Lower leg skin (tissue), 4 donors: ENCODE results near the gene SNTG2. TPM values are rescaled to one million over a fixed set of nuclear protein-coding genes. Genes with fewer than 3 reads are reported as not detected.
A peak's percentile ranks its signal among the peaks of the same experiment; 100 is the strongest.

Source experiments
- DNase-seq, 2 donors: peaks; one replicate each; pipeline ENCODE4 v3.0.0-alpha.2; 2019; ENCODE audit warnings: low spot score in 2 of 2
- H3K4me3 ChIP-seq: fragments of 200-600 bp; sonication (generic); 2 replicates; pipeline ENCODE4 v1.5.1; 2017; ENCODE audit warnings: mild to moderate bottlenecking, low read depth; ENCODE audit not compliant: poor library complexity, severe bottlenecking
- CTCF ChIP-seq, 3 donors: fragments of 450-650 bp; IDR thresholded peaks; one replicate each; pipeline ENCODE4 v1.5.1; 2016; ENCODE audit warnings: antibody characterized with exemption in 3 of 3, mild to moderate bottlenecking in 3 of 3, moderate library complexity in 2 of 3
- POLR2A ChIP-seq, 2 donors: fragments of 450-650 bp; IDR thresholded peaks; one replicate each; pipeline ENCODE4 v1.6.1; 2016 to 2017; ENCODE audit warnings: antibody characterized with exemption in 2 of 2, mild to moderate bottlenecking in 1 of 2, moderate library complexity in 1 of 2
- WGBS, 2 donors: methylation state at CpG; one replicate each; pipeline ENCODE4 v1.1.5; 2018; 5-methylcytosine and 5-hydroxymethylcytosine counted together
- intact Hi-C: fragments of 100-400 bp; cut with DNase I; formaldehyde crosslinking; loops from one replicate; pipeline ENCODE4 v1.15.0; 2023; ENCODE audit warnings: low total_unique reads
- total RNA-seq, 4 donors: library from RNA; depleted of rRNA; stranded (reverse); fragments of >200 nt; gene quantifications; one replicate each; pipeline ENCODE4 v1.1.0, GENCODE V29; 2016

SNTG2 gene
- total RNA-seq, 4 donors from 2014 or later = 1.4 to 15.3 (median 6.3) TPM

GRCh38 chr2:1318366-1319009 is 367.8 kb downstream of the SNTG2 start:
- intact Hi-C loops = no loop called here

GRCh38 chr2:1319393-1319792 is 368.7 kb downstream of the SNTG2 start:
- intact Hi-C loops = no loop called here
- 89 to 90% methylated on average over 7 of the region's 7 CpGs for WGBS, 2 donors
- H3K4me3 ChIP-seq = no peak overlapping the region

More at GRCh38 chr2:1318366-1319009, 367.8 kb downstream of the SNTG2 start:
- no peak for DNase-seq
- 62 to 66% methylated on average over 19 of the region's 19 CpGs for WGBS, 2 donors
- TF ChIP-seq POLR2A (IDR thresholded peaks at IDR 0.05) (no peak), CTCF (IDR thresholded peaks at IDR 0.05) (no peak)
- H3K4me3 ChIP-seq = no peak overlapping the region

GRCh38 chr2:1321321-1321720 is 370.7 kb downstream of the SNTG2 start:
- DNase-seq = peak in 1 of 2 donors; percentile 75
- H3K4me3 ChIP-seq = no peak overlapping the region
- intact Hi-C loops = no loop called here
- WGBS, 2 donors = 79 to 85% methylated on average over 9 of the region's 9 CpGs
- TF ChIP-seq POLR2A (IDR thresholded peaks at IDR 0.05) (no peak), CTCF (IDR thresholded peaks at IDR 0.05) (no peak)

More at GRCh38 chr2:1319393-1319792, 368.7 kb downstream of the SNTG2 start:
- no peak for DNase-seq
- TF ChIP-seq CTCF (IDR thresholded peaks at IDR 0.05) (no peak), POLR2A (IDR thresholded peaks at IDR 0.05) (no peak)

- no peak overlapping the region for H3K4me3 ChIP-seq
- intact Hi-C loops = no loop called here
- DNase-seq = no peak
- TF ChIP-seq POLR2A (IDR thresholded peaks at IDR 0.05) = no peak
- no peak for TF ChIP-seq CTCF (IDR thresholded peaks at IDR 0.05)
- 93 to 94% methylated on average over 2 of the region's 2 CpGs for WGBS, 2 donors
Observed at GRCh38 chr2:1324884-1325283, 374.2 kb downstream of the SNTG2 start.

- intact Hi-C loops = no loop called here
- TF ChIP-seq CTCF (IDR thresholded peaks at IDR 0.05) = no peak
- no peak for TF ChIP-seq POLR2A (IDR thresholded peaks at IDR 0.05)
- no peak overlapping the region for H3K4me3 ChIP-seq
- WGBS, 2 donors = 88 to 89% methylated on average over 5 of the region's 5 CpGs
- DNase-seq = no peak
Observed at GRCh38 chr2:1328684-1329083, 378.0 kb downstream of the SNTG2 start.
